DND-41 (cell line): ENCODE data around the gene SORT1.

Source experiments
- ATAC-seq: fragments of 200-7000 bp; cut with Tn5 transposase; 3 replicates; pipeline ENCODE4 v1.9.1; 2021; ENCODE audit warnings: low read depth; ENCODE audit not compliant: insufficient read depth
- DNase-seq: peaks from one replicate; pipeline ENCODE4 v3.0.0-alpha.2; 2020
- H2AFZ ChIP-seq: 2 replicates; pipeline ENCODE4 v1.6.0; 2012; ENCODE audit warnings: low read depth, low read length
- H3K27ac ChIP-seq: 2 replicates; pipeline ENCODE4 v1.5.1; 2012; ENCODE audit warnings: low read length, inconsistent platforms
- H3K27me3 ChIP-seq: fragments of 200-600 bp; sonication (generic); 2 replicates; pipeline ENCODE4 v1.6.0; 2012; ENCODE audit warnings: low read length, mild to moderate bottlenecking, inconsistent platforms; ENCODE audit not compliant: insufficient read depth, poor library complexity
- H3K36me3 ChIP-seq: 2 replicates; pipeline ENCODE4 v1.5.1; 2012; ENCODE audit warnings: low read length, inconsistent platforms; ENCODE audit not compliant: insufficient read depth
- H3K4me1 ChIP-seq: 2 replicates; pipeline ENCODE4 v1.5.1; 2012; ENCODE audit warnings: mild to moderate bottlenecking, low read length; ENCODE audit not compliant: insufficient read depth
- H3K4me2 ChIP-seq: 2 replicates; pipeline ENCODE4 v1.6.0; 2012; ENCODE audit warnings: mild to moderate bottlenecking, moderate library complexity, low read length, inconsistent platforms; ENCODE audit not compliant: insufficient read depth
- H3K4me3 ChIP-seq, 2 experiments: fragments of 200-600 bp in 1 of 2; shearing (Covaris generic) in 1 of 2; 2 replicates each; pipeline ENCODE4 v1.5.1; 2012 to 2016; ENCODE audit warnings: inconsistent platforms in 2 of 2, low read length in 2 of 2, mild to moderate bottlenecking in 2 of 2, low read depth in 1 of 2, moderate library complexity in 1 of 2
- H3K79me2 ChIP-seq: 2 replicates; pipeline ENCODE4 v1.6.0; 2012; ENCODE audit warnings: low read length, inconsistent platforms; ENCODE audit not compliant: insufficient read depth
- H3K9ac ChIP-seq: 2 replicates; pipeline ENCODE4 v1.6.0; 2012; ENCODE audit warnings: low read depth, mild to moderate bottlenecking, inconsistent platforms, low read length, moderate library complexity
- H3K9me3 ChIP-seq: 2 replicates; pipeline ENCODE4 v1.5.1; 2012; ENCODE audit warnings: low read length, moderate library complexity, mild to moderate bottlenecking, inconsistent platforms; ENCODE audit not compliant: insufficient read depth, severe bottlenecking
- H4K20me1 ChIP-seq: 2 replicates; pipeline ENCODE4 v1.6.0; 2012; ENCODE audit warnings: low read length; ENCODE audit not compliant: insufficient read depth
- EZH2 ChIP-seq: IDR thresholded peaks from 3 replicates; pipeline ENCODE4 v1.6.1; 2012; ENCODE audit warnings: borderline replicate concordance, low read depth, mild to moderate bottlenecking, moderate library complexity, low read length, inconsistent platforms; ENCODE audit not compliant: severe bottlenecking
- TF ChIP-seq, protein P1 (sequence below): IDR thresholded peaks from 2 replicates; pipeline ENCODE4 v1.5.1; 2012; ENCODE audit warnings: borderline replicate concordance, low read length, moderate library complexity, mild to moderate bottlenecking; ENCODE audit not compliant: poor library complexity, severe bottlenecking; ENCODE audit errors: extremely low read depth

Gene SORT1

DNA sequence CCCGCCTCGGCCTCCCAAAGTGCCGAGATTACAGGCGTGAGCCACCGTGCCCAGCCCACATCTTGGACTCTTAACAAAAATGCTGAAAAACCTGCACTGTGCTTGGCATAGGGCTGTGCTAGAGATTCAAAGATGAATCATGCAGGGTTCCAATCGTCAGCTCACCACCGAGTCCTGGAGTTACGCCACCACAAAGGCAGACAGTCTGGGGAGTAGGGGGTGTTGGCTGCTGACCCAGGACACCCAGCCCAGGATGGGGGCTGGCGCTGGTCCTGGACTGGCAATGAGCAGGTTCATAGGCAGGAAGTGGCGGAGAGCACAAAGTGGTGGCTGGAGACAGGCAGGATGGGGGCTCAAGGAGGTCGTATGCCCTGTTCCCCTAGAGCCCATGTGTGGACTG lies 130.8 kb downstream of the SORT1 start:
- H3K27ac ChIP-seq: no peak overlapping the region

DNA sequence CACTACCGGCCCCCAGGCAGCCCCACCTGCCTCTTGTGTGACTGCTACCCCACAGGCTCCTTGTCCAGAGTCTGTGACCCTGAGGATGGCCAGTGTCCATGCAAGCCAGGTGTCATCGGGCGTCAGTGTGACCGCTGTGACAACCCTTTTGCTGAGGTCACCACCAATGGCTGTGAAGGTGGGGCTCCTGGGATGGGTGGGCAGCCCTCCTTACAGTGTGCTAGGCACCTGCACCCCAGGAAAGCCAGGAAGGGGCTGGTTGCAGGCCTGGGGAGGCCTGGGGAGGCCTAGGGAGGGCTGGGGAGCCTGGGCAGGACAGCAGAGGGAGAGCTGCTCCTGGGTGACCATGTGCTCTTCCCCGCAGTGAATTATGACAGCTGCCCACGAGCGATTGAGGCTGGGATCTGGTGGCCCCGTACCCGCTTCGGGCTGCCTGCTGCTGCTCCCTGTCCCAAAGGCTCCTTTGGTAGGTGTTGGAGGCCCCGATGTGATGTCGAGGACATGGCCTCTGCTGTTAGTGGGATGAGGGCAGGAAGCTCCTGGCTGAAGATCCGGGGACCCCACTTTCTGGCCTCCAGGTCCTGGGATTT lies 131.9 kb downstream of the SORT1 start:
- TF ChIP-seq, protein P1, sequence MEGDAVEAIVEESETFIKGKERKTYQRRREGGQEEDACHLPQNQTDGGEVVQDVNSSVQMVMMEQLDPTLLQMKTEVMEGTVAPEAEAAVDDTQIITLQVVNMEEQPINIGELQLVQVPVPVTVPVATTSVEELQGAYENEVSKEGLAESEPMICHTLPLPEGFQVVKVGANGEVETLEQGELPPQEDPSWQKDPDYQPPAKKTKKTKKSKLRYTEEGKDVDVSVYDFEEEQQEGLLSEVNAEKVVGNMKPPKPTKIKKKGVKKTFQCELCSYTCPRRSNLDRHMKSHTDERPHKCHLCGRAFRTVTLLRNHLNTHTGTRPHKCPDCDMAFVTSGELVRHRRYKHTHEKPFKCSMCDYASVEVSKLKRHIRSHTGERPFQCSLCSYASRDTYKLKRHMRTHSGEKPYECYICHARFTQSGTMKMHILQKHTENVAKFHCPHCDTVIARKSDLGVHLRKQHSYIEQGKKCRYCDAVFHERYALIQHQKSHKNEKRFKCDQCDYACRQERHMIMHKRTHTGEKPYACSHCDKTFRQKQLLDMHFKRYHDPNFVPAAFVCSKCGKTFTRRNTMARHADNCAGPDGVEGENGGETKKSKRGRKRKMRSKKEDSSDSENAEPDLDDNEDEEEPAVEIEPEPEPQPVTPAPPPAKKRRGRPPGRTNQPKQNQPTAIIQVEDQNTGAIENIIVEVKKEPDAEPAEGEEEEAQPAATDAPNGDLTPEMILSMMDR: no peak
- TF ChIP-seq EZH2: no peak
- Histone ChIP-seq H3K4me2 (no peak overlapping the region), H3K9me3 (no peaks in the 10 kb centered on the region), H3K4me3 (no peak overlapping the region), H3K79me2 (no peaks in the 10 kb centered on the region), H3K9ac (no peak overlapping the region), H4K20me1 (no peaks in the 10 kb centered on the region), H3K4me1 (no peaks in the 10 kb centered on the region), H3K27ac (no peak overlapping the region), H2AFZ (no peak overlapping the region), H3K36me3 (no peaks in the 10 kb centered on the region; the same call in 1 of the 2 replicates), H3K27me3 (no peaks in the 10 kb centered on the region)
- ATAC-seq (no peak), DNase-seq (no peak)

More for the DNA sequence above, 130.8 kb downstream of the SORT1 start:
- H2AFZ ChIP-seq: no peak overlapping the region
- ATAC-seq: no peak
- H4K20me1 ChIP-seq: no peaks in the 10 kb centered on the region
- H3K4me3 ChIP-seq: no peak overlapping the region
- H3K4me1 ChIP-seq: no peaks in the 10 kb centered on the region
- H3K36me3 ChIP-seq: no peaks in the 10 kb centered on the region; the same call in 1 of the 2 replicates
- no peak for DNase-seq
- H3K4me2 ChIP-seq: no peak overlapping the region
- no peaks in the 10 kb centered on the region for H3K9me3 ChIP-seq
- no peaks in the 10 kb centered on the region for H3K27me3 ChIP-seq
- no peaks in the 10 kb centered on the region for H3K79me2 ChIP-seq
- no peak for TF ChIP-seq EZH2
- TF ChIP-seq, protein P1: no peak
- no peak overlapping the region for H3K9ac ChIP-seq

DNA sequence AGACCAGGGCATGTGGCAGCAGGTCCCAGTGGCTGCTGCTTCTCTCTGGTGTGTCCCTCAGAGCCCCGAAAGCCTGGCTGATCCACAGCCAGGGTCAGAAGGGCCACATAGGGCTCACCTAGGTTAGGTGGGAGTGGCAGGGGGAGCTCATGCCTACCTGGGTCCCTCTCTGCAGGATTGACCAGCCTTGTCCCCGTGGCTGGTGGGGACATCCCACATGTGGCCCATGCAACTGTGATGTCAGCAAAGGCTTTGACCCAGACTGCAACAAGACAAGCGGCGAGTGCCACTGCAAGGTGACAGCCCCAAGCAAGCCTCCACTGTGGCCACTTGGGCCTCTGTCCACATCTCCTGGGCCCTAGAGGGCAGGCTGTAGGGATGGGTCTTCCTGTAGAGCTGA lies 132.7 kb downstream of the SORT1 start:
- Histone ChIP-seq H3K79me2 (no peaks in the 10 kb centered on the region), H3K4me3 (no peak overlapping the region), H4K20me1 (no peaks in the 10 kb centered on the region), H3K4me2 (no peak overlapping the region), H3K27ac (no peak overlapping the region), H3K27me3 (no peaks in the 10 kb centered on the region), H2AFZ (no peak overlapping the region), H3K9ac (no peak overlapping the region), H3K9me3 (no peaks in the 10 kb centered on the region), H3K4me1 (no peaks in the 10 kb centered on the region), H3K36me3 (no peaks in the 10 kb centered on the region; the same call in 1 of the 2 replicates)
- no peak for ATAC-seq
- DNase-seq: no peak
- no peak for TF ChIP-seq EZH2
- TF ChIP-seq, protein P1: no peak

DNA sequence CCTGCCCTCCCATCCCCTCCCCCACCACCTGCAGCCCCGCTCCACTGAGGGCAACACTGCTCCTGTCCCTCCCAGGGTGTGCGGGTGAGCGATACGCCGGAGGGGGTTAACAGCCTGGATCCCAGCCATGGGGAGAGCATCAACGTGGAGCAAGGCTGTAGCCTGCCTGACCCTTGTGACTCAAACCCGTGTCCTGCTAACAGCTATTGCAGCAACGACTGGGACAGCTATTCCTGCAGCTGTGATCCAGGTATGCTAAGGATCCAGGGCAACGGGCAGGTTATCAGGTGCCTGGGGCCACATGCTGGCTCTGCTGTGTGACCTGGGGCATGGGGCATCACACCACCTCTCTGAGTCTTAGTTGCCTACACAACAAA lies 133.4 kb downstream of the SORT1 start:
- no peak for DNase-seq
- Histone ChIP-seq H3K9me3 (no peaks in the 10 kb centered on the region), H3K4me2 (no peak overlapping the region), H3K79me2 (no peaks in the 10 kb centered on the region), H3K4me3 (no peak overlapping the region), H3K9ac (no peak overlapping the region), H3K36me3 (no peaks in the 10 kb centered on the region; the same call in 1 of the 2 replicates), H3K27ac (no peak overlapping the region), H2AFZ (no peak overlapping the region), H4K20me1 (no peaks in the 10 kb centered on the region), H3K4me1 (no peaks in the 10 kb centered on the region), H3K27me3 (no peaks in the 10 kb centered on the region)
- ATAC-seq: no peak
- TF ChIP-seq, protein P1: no peak
